Ovary (tissue), 10 donors: Measurements from ENCODE around the gene POLG2. TPM values are rescaled to one million over a fixed set of nuclear protein-coding genes. Genes with fewer than 3 reads are reported as not detected.

ENCODE experiments used
- DNase-seq, 5 donors: peaks; one replicate each; pipeline ENCODE4 v3.0.0-alpha.2; 2019 to 2020
- H3K27ac ChIP-seq, 2 donors: fragments of 200-600 bp; one replicate each; pipeline versions ENCODE4 v1.5.1 to v1.8.0; 2019 to 2022
- H3K27me3 ChIP-seq: fragments of 200-600 bp; one replicate; pipeline ENCODE4 v1.8.0; 2022
- H3K36me3 ChIP-seq: fragments of 200-600 bp; sonication (generic); one replicate; pipeline ENCODE4 v1.5.1; 2019
- H3K4me1 ChIP-seq: one replicate; pipeline ENCODE4 v1.8.1; 2013; ENCODE audit warnings: mild to moderate bottlenecking, moderate library complexity; ENCODE audit not compliant: insufficient read depth
- H3K4me3 ChIP-seq: fragments of 200-600 bp; sonication (generic); one replicate; pipeline ENCODE4 v1.5.1; 2017
- H3K9me3 ChIP-seq, 2 donors: fragments of 200-600 bp in 1 of 2; sonication (generic) in 1 of 2; one replicate each; pipeline versions ENCODE4 v1.5.1 to v1.8.1; 2013 to 2019; ENCODE audit warnings: mild to moderate bottlenecking in 1 of 2, moderate library complexity in 1 of 2
- CTCF ChIP-seq, 3 donors: fragments of 450-650 bp in 2 of 3; fragments of 200-600 bp in 1 of 3; IDR thresholded peaks; one replicate each; pipeline versions ENCODE4 v1.5.1 to v1.8.0; 2016 to 2022; ENCODE audit warnings: antibody characterized with exemption in 3 of 3, mild to moderate bottlenecking in 1 of 3
- EP300 ChIP-seq: sonication (generic); formaldehyde crosslinking; IDR thresholded peaks from one replicate; pipeline ENCODE4 v1.6.1; 2017; ENCODE audit warnings: antibody characterized with exemption
- POLR2A ChIP-seq: fragments of 450-650 bp; IDR thresholded peaks from one replicate; pipeline ENCODE4 v1.6.1; 2017; ENCODE audit warnings: antibody characterized with exemption, mild to moderate bottlenecking, moderate library complexity
- WGBS, 3 donors: extraction: QIAGEN DNeasy Blood & Tissue Kit in 1 of 3; methylation state at CpG; one replicate each; pipeline versions ENCODE4 v1.1.5 to v1.1.7; 2013 to 2017; 5-methylcytosine and 5-hydroxymethylcytosine counted together
- intact Hi-C, 4 donors: fragments of 100-400 bp; cut with DNase I; formaldehyde crosslinking; loops; one replicate each; pipeline versions ENCODE4 v1.11.0 to v1.15.1; 2022 to 2023
- long read RNA-seq, 3 donors: library from polyadenylated mRNA in 2 of 3; unstranded in 2 of 3; transcript quantifications; one replicate each; pipeline ENCODE4 v2.0.0 and lab custom pipeline, GENCODE V29; 2021 to 2026
- polyA plus RNA-seq, 2 donors: library from polyadenylated mRNA; stranded (reverse); fragments of 200-250 nt in 1 of 2; fragments of 350-450 nt in 1 of 2; fragmentation: Illumina TruSeq in 1 of 2; extraction: RNeasy Lipid Tissue Mini Kit (QIAGEN cat#74804) in 1 of 2; gene quantifications; one replicate each; pipeline ENCODE4 v1.2.3, GENCODE V29; 2013 to 2014
- total RNA-seq, 7 donors: library from RNA; depleted of rRNA in 2 of 7; stranded (reverse); fragments of >200 nt in 2 of 7; fragmentation: NEBNext Ultra II Directional in 3 of 7; extraction: Animal tissue kit (Norgen Biotek cat#: 25700) in 3 of 7; gene quantifications; one replicate each; pipeline versions ENCODE4 v1.1.0 to v1.2.4, GENCODE V29; 2016 to 2023
- donor health status: DM: no; HTN: no; CAD: no; lungs with moderate emphysema.
- donor health status: DM: no; HTN: no; CAD: no.
- donor health status: Bipolar disorder and iron deficiency.
- donor health status: DM: yes; HTN: yes; CAD: no.
- donor health status: DM: no; HTN: no; CAD: no.
- donor health status: DM: yes; HTN: yes; CAD: no.

POLG2 gene
- total RNA-seq (10 to 100 TPM; 13.6 to 21.3 (median 17.6) TPM), polyA plus RNA-seq (10 to 100 TPM in 1 of 2 donors, 1 to 10 TPM in 1; 8.7 to 13.3 TPM)
- long read RNA-seq, donor 1, transcript POLG2-201 (8 exons, 1,564 nt): major isoform, 22 of 54 reads
- long read RNA-seq, donor 1, transcript POLG2-210 (5 exons, 1,731 nt): minor isoform, 6 of 54 reads
- long read RNA-seq, donor 1, partial matches to known transcripts: 7 of 54 reads
- long read RNA-seq, donor 1, other reads (novel, unspliced or antisense): 18 of 54 reads
- long read RNA-seq, donor 2, transcript POLG2-201 (8 exons, 1,564 nt): major isoform, 8 of 9 reads
- long read RNA-seq, donor 2, partial matches to known transcripts: 0 of 9 reads
- long read RNA-seq, donor 2, other reads (novel, unspliced or antisense): 0 of 9 reads
- long read RNA-seq, donor 3, transcript POLG2-201 (8 exons, 1,564 nt): major isoform, 9 of 15 reads
- long read RNA-seq, donor 3, partial matches to known transcripts: 3 of 15 reads
- long read RNA-seq, donor 3, other reads (novel, unspliced or antisense): 3 of 15 reads

DNA sequence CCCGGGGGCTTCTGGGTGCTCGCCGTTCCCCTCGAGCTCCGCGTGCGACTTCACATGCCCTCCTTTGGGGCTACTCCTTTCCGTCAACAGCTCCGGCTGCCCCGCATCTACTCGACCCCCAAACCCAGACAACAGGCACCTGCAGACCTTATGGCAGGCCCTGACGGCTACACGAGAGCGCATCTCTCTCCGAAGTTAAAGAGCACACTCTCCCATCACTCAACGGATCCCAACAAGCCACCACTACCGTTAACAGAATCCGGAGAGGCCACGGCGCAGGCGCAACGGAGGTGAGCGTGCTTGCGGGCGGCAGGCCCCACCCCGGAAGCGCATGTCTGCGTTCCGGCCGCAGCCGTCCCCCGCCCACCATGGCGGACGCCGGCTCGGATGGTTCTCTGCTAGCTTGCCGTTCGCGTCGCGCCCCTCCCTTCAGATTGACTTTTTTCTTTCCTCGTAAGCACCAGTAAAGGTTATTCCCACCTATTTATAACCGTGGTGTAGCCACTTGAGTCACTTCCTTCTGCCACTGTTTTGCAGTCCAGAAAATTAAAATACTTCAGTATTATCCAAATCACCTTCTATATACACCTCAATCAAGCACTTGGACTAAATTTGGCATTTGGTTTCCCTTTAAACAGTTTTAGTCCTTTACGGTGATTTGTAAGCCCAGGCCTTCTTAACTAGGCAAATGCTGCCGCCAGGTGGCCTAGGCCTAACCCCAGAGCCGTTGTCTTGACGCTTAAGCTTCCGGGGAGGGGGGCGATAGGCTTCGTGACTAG lies at the start of gene POLG2:
Gene POLG2, minus strand, starts transcription at position 269 of the 779 bp plus-strand sequence. Its CDS starts 86 bp downstream, at position 183.
- no peaks in the 10 kb centered on the region for H3K36me3 ChIP-seq

GRCh38 chr17:64544742-64545141 lies 47.9 kb upstream of the POLG2 start:
- WGBS, 3 donors: 94 to 96% (median 96%) methylated on average over 2 of the region's 2 CpGs
- TF ChIP-seq EP300: no peak
- TF ChIP-seq POLR2A: no peak
- TF ChIP-seq CTCF (IDR thresholded peaks at IDR 0.05): no peak
- H3K27ac ChIP-seq: no peak overlapping the region

More for the DNA sequence above, at the start of gene POLG2:
- Histone ChIP-seq H3K27ac (peak within 1 kb of the TSS; percentile 17 to 64), H3K9me3 (no peaks in the 10 kb centered on the region), H3K27me3 (no peaks in the 10 kb centered on the region), H3K4me1 (peaks cover 6% of the 10 kb centered on the region), H3K4me3 (peak within 1 kb of the TSS; percentile 52)
- 0 to 2% (median 1%) methylated on average over 36 to 50 of the region's 50 CpGs for WGBS, 3 donors
- TF ChIP-seq POLR2A (peak; percentile 6), CTCF (IDR thresholded peaks at IDR 0.05) (peak in 2 of 3 donors; percentile 46 to 52), EP300 (no peak)
- intact Hi-C loops: loop anchor here in 2 of 4 donors (10.0 kb wide), 2 partner anchors 72 to 182 kb away; no protein-coding TSS in a partner anchor
- DNase-seq: peak; percentile 88 to 94 (median 89)

GRCh38 chr17:64540118-64540776 lies 43.4 kb upstream of the POLG2 start:
- no peaks in the 10 kb centered on the region for H3K9me3 ChIP-seq
- H3K27ac ChIP-seq: no peak overlapping the region
- no peak for TF ChIP-seq CTCF (IDR thresholded peaks at IDR 0.05)
- TF ChIP-seq POLR2A: no peak
- no peak for TF ChIP-seq EP300
- H3K4me1 ChIP-seq: no peaks in the 10 kb centered on the region
- WGBS, 3 donors: 89 to 93% (median 90%) methylated on average over 5 of the region's 5 CpGs
- H3K27me3 ChIP-seq: no peaks in the 10 kb centered on the region
- no peaks in the 10 kb centered on the region for H3K36me3 ChIP-seq
- intact Hi-C loops: no loop called here
- DNase-seq: no peak
- H3K4me3 ChIP-seq: no peak overlapping the region

More at GRCh38 chr17:64544742-64545141, 47.9 kb upstream of the POLG2 start:
- Histone ChIP-seq H3K27me3 (no peaks in the 10 kb centered on the region), H3K4me3 (no peak overlapping the region), H3K4me1 (no peaks in the 10 kb centered on the region), H3K9me3 (no peaks in the 10 kb centered on the region), H3K36me3 (no peaks in the 10 kb centered on the region)
- intact Hi-C loops: no loop called here
- no peak for DNase-seq

DNA sequence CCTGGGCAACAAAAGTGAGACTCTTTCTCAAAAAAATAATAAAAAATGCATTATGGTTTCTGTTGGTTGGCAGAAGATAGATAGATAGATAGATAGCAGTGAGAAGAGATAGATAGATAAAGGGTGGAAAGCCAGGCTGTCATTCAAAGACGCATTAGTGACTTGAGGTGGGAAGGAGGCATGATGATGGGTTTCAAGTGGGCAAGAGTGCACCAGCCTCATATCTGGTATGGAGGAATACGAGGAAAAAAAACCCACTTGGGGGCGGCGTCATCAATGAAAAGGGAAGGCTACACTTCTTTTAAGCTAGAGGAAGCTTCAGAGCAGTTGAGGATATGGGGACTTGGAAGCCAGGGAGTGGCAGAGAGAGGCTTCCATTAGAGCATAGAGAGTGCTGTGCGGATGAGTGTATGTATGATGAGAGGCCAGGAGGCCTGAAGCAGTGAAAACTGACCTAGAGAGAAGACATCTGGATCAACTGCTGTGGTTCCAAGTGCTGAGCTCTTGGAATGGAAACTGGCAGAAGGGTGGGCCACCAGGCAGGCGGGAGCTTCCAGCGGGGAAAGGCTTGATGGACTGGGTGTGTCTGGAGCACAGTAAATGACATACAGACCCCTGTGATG lies 41.8 kb upstream of the POLG2 start:
- Histone ChIP-seq H3K36me3 (no peaks in the 10 kb centered on the region), H3K27me3 (no peaks in the 10 kb centered on the region), H3K9me3 (no peaks in the 10 kb centered on the region), H3K4me1 (no peaks in the 10 kb centered on the region), H3K27ac (peak overlapping the region in 1 of 2 donors; percentile 15), H3K4me3 (no peak overlapping the region)
- DNase-seq: no peak
- TF ChIP-seq POLR2A (no peak), EP300 (no peak), CTCF (IDR thresholded peaks at IDR 0.05) (no peak)
- intact Hi-C loops: loop anchor here in 1 of 4 donors (10.0 kb wide), 1 partner anchor 56 kb away; no protein-coding TSS in a partner anchor
- WGBS, 3 donors: 86 to 97% (median 95%) methylated on average over 7 of the region's 7 CpGs
